NCI-H82 treated with DMSO at 0.1 percent for 48 hours (cell line): ENCODE results near the gene RTL3.

ENCODE experiments used
- DNase-seq: peaks from one replicate; lab custom pipeline; 2025; ENCODE audit not compliant: unreplicated experiment; lab: John Stamatoyannopoulos, UW

Gene RTL3

DNA sequence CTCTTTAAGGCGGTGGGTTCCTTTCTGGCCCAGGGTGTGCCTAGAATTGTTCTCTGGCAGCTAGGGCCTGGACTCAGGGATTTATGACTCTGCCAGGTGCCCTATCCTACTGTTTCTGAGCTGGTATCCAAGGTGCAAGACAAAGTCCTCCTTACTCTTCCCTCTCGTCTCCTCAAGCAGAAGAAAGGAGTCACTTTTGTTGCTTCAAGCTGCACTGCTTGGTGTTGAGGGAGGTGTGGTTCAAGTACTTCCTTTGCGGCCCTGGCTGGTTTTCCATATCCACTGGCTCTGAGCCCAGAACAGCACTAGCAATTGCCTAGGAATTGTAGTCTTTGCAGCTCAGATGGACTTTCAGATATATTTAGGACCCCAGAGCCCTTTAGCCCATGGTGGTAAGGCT is 39.3 kb downstream of the RTL3 start:
- DNase-seq = no peak

DNA sequence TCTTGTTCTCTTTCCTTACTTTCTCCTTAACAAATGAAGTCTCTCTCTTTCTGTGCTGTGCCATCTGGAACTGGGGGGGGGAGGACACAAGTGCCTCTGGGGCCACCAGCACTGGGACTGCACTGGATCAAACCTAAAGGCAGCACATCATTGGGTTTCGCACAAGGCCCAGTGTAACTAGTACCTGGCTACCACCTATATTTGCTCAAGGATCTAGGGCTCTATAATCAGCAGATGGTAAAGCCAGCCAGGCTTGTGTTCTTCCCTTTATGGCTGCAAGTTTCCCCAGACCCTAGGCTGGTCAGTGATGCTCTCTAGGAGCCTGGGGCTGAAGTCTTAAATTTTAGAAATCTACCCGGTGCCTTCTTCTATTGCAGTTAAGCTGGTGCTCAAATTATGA is 40.1 kb downstream of the RTL3 start:
- no peak for DNase-seq

DNA sequence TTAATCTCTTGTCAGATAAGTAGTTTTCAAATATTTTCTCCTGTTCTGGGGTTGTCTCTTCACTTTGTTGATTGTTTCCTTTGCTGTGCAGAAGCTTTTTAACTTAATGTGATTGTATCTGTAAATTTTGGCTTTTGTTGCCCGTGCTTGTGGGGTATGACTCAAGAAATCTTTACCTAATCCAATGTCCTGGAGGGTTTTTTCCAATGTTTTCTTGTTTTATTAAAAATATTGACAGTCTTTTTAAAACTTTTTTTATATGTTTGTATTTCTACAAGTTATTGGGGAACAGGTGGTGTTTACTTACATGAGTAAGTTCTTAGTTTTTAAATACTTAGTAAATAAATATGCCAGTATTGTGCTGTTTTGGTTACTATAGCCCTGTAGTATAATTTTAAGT is 44.9 kb downstream of the RTL3 start:
- DNase-seq = no peak
